Fibroblast of the aortic adventitia (primary cell): ENCODE data around the gene RGS1. TPM values are rescaled to one million over a fixed set of nuclear protein-coding genes. Genes with fewer than 3 reads are reported as not detected.

Experiments
- DNase-seq: peaks from one replicate; pipeline ENCODE4 v3.0.0-alpha.2; 2010; ENCODE audit warnings: low read depth
- H3K4me3 ChIP-seq: 2 replicates; pipeline ENCODE4 v1.5.1; 2011; ENCODE audit warnings: low read depth, mild to moderate bottlenecking, control low read depth, low read length, moderate library complexity
- CTCF ChIP-seq: IDR thresholded peaks from 2 replicates; pipeline ENCODE4 v1.5.1; 2011; ENCODE audit warnings: mild to moderate bottlenecking, low read length, control low read depth, inconsistent platforms; ENCODE audit not compliant: insufficient read depth
- total RNA-seq: library from RNA; depleted of rRNA; stranded (reverse); fragments of >200 nt; gene quantifications from 2 replicates; pipeline ENCODE4 v1.2.3, GENCODE V29; 2012; ENCODE audit warnings: low replicate concordance

Gene RGS1
- total RNA-seq, 1 donor = not detected

- no peak for DNase-seq
- TF ChIP-seq CTCF = no peak
These were observed 40.9 kb upstream of the RGS1 start for GRCh38 chr1:192534666-192535065.

GRCh38 chr1:192535916-192536664 lies 39.5 kb upstream of the RGS1 start:
- no peak overlapping the region for H3K4me3 ChIP-seq
- TF ChIP-seq CTCF = no peak
- DNase-seq = no peak

More at GRCh38 chr1:192534666-192535065, 40.9 kb upstream of the RGS1 start:
- no peak overlapping the region for H3K4me3 ChIP-seq

GRCh38 chr1:192538407-192539296 lies 36.9 kb upstream of the RGS1 start:
- peak; percentile 67 for DNase-seq
- no peak overlapping the region for H3K4me3 ChIP-seq
- TF ChIP-seq CTCF = no peak

GRCh38 chr1:192539297-192540092 lies 36.1 kb upstream of the RGS1 start:
- peak; percentile 98 for DNase-seq
- TF ChIP-seq CTCF = no peak

GRCh38 chr1:192543445-192543844 lies 32.1 kb upstream of the RGS1 start:
- no peak for DNase-seq
- no peak overlapping the region for H3K4me3 ChIP-seq
- no peak for TF ChIP-seq CTCF

More at GRCh38 chr1:192539297-192540092, 36.1 kb upstream of the RGS1 start:
- H3K4me3 ChIP-seq = no peak overlapping the region

- no peak overlapping the region for H3K4me3 ChIP-seq
- DNase-seq = no peak
- TF ChIP-seq CTCF = peak; percentile 50
These were observed 29.6 kb upstream of the RGS1 start for GRCh38 chr1:192545896-192546521.
